Transverse colon (tissue), 4 donors: ENCODE results near the gene MDN1.

Experiments
- EP300 ChIP-seq: sonication (generic); formaldehyde crosslinking; IDR thresholded peaks from one replicate; pipeline ENCODE4 v1.6.1; 2017; ENCODE audit warnings: antibody characterized with exemption, low read depth
- POLR2A ChIP-seq: fragments of 450-650 bp; IDR thresholded peaks from one replicate; pipeline ENCODE4 v1.6.1; 2016; ENCODE audit warnings: antibody characterized with exemption, mild to moderate bottlenecking, moderate library complexity
- POLR2AphosphoS5 ChIP-seq, 3 donors: sonication (generic); formaldehyde crosslinking; IDR thresholded peaks; one replicate each; pipeline ENCODE4 v1.6.1; 2016; ENCODE audit warnings: antibody characterized with exemption in 3 of 3
- TF ChIP-seq, protein P1 (sequence below), 5 experiments: fragments of 200-600 bp in 3 of 5; fragments of 450-650 bp in 2 of 5; sonication (generic) in 3 of 5; IDR thresholded peaks; 1 replicate in 2 of 5; 2 replicates in 3 of 5; pipeline ENCODE4 v1.5.1; 2016 to 2017; ENCODE audit warnings: antibody characterized with exemption in 5 of 5, inconsistent platforms in 3 of 5, mild to moderate bottlenecking in 2 of 5, moderate library complexity in 1 of 5

DNA sequence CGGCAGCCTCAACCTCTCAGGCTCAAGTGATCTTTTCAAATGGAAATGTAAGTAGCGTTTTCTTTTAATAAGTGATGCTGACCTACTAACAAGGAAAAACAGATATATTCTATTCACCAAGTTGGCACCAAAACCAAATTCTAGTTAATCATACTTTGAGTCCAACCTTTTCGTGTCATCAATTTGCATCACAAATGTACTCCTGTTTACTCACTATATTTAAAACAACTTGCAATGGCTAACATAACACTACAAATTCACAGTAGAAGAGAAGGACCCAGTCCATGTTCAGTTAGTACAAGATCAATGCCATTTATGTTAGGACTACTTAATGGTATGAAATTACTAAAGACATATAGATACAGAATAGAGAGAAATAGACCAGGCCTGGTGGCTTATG lies 50.0 kb downstream of the MDN1 start:
- TF ChIP-seq, protein P1, sequence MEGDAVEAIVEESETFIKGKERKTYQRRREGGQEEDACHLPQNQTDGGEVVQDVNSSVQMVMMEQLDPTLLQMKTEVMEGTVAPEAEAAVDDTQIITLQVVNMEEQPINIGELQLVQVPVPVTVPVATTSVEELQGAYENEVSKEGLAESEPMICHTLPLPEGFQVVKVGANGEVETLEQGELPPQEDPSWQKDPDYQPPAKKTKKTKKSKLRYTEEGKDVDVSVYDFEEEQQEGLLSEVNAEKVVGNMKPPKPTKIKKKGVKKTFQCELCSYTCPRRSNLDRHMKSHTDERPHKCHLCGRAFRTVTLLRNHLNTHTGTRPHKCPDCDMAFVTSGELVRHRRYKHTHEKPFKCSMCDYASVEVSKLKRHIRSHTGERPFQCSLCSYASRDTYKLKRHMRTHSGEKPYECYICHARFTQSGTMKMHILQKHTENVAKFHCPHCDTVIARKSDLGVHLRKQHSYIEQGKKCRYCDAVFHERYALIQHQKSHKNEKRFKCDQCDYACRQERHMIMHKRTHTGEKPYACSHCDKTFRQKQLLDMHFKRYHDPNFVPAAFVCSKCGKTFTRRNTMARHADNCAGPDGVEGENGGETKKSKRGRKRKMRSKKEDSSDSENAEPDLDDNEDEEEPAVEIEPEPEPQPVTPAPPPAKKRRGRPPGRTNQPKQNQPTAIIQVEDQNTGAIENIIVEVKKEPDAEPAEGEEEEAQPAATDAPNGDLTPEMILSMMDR (IDR thresholded peaks at IDR 0.05): no peak
- TF ChIP-seq POLR2A (no peak), POLR2AphosphoS5 (IDR thresholded peaks at IDR 0.05) (no peak), EP300 (no peak)
